Tibial nerve (tissue), 4 donors: ENCODE data around the gene SETD2.

Experiments
- EP300 ChIP-seq, 2 donors: sonication (generic); formaldehyde crosslinking; IDR thresholded peaks; one replicate each; pipeline ENCODE4 v1.6.1; 2017; ENCODE audit warnings: antibody characterized with exemption in 2 of 2, mild to moderate bottlenecking in 1 of 2
- POLR2A ChIP-seq, 2 donors: fragments of 450-650 bp; IDR thresholded peaks; one replicate each; pipeline ENCODE4 v1.6.1; 2017; ENCODE audit warnings: antibody characterized with exemption in 2 of 2, mild to moderate bottlenecking in 2 of 2, moderate library complexity in 2 of 2
- TF ChIP-seq, protein P1 (sequence below), 5 experiments: fragments of 200-600 bp in 3 of 5; fragments of 450-650 bp in 2 of 5; sonication (generic) in 3 of 5; IDR thresholded peaks; one replicate each; pipeline ENCODE4 v1.5.1; 2016 to 2019; ENCODE audit warnings: antibody characterized with exemption in 5 of 5, mild to moderate bottlenecking in 3 of 5, moderate library complexity in 2 of 5

DNA sequence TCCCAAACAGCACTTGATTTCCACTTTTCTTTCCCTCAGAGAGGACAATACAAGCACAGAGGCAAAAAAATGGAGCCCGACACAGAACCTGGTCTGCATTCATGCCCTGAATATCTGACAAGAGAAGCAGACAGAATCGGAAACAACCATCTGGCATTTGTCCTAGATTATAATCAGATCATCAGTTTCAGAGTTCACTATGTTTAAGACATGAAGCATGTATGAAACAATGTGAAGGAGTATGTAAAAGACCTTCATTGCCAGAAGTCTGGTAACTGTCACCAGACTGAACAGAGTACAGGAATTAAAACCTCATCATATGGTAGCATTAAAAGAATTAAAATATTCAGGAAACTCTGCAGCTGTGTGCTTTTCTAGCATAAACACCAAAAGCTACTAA lies 65.0 kb downstream of the SETD2 start:
- TF ChIP-seq EP300 (IDR thresholded peaks at IDR 0.05) (no peak), POLR2A (IDR thresholded peaks at IDR 0.05) (no peak)
- TF ChIP-seq, protein P1, sequence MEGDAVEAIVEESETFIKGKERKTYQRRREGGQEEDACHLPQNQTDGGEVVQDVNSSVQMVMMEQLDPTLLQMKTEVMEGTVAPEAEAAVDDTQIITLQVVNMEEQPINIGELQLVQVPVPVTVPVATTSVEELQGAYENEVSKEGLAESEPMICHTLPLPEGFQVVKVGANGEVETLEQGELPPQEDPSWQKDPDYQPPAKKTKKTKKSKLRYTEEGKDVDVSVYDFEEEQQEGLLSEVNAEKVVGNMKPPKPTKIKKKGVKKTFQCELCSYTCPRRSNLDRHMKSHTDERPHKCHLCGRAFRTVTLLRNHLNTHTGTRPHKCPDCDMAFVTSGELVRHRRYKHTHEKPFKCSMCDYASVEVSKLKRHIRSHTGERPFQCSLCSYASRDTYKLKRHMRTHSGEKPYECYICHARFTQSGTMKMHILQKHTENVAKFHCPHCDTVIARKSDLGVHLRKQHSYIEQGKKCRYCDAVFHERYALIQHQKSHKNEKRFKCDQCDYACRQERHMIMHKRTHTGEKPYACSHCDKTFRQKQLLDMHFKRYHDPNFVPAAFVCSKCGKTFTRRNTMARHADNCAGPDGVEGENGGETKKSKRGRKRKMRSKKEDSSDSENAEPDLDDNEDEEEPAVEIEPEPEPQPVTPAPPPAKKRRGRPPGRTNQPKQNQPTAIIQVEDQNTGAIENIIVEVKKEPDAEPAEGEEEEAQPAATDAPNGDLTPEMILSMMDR (IDR thresholded peaks at IDR 0.05), result no peak
